Tracheal epithelial cell (primary cell): Measurements from ENCODE around the gene HSPA1A. TPM values are rescaled to one million over a fixed set of nuclear protein-coding genes. Genes with fewer than 3 reads are reported as not detected.

Source experiments
- total RNA-seq: library from RNA; depleted of rRNA; stranded (reverse); fragments of >200 nt; gene quantifications from 2 replicates; pipeline ENCODE4 v1.2.1, GENCODE V29; 2014

The HSPA1A gene
- 124 and 172 TPM in 2 replicates for total RNA-seq

GRCh38 chr6:31815025-31815838 lies at the start of gene HSPA1A, which contains the start of gene HSPA1L:
Gene HSPA1A (plus strand): TSS chr6:31815543. CDS start chr6:31815757, 214 bp downstream.
Gene HSPA1L (minus strand): TSS chr6:31815283. CDS start chr6:31811972, 3,311 bp downstream.

GRCh38 chr6:31776989-31777666 lies 38.2 kb upstream of the HSPA1A start, which contains the start of gene VWA7:
Gene VWA7 (minus strand): TSS chr6:31777328. CDS start chr6:31776779, 549 bp downstream.

DNA sequence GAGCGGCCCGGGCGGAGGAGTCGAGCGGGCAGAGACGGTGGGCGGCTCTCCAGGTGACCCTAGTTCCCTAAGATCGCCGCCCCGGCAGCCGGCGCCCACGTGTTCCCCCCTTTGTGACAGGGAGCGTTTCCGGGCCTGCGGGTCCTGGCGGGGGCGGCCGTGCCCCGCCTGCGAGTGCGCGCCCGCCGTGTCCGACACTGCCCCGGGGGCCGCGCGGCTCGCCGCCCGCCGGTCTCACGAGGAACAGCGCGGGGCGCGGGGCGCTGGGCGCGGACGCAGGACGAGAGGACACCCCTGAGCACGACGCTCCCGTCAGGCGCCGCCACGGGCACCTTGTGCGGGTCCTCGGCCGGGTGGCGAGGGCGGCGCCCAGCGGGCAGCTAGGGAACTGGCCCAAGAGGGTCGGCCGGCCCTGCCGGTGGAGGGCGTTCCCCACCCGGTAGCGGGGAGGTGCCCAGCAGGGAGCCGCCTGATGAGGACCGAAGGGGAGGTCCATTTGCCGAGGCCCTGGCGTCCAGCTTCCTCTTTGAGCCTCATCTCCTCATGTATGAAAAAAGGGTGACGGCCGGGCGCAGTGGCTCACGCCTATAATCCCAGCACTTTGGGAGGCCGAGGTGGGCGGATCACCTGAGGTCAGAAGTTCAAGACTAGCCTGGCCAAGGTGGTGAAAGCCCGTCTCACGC lies 19.6 kb upstream of the HSPA1A start, which contains the start of gene VARS1:
Gene VARS1 (minus strand): TSS at position 137 of the 683 bp plus-strand sequence. CDS start 535 bp downstream, outside the sequence.

DNA sequence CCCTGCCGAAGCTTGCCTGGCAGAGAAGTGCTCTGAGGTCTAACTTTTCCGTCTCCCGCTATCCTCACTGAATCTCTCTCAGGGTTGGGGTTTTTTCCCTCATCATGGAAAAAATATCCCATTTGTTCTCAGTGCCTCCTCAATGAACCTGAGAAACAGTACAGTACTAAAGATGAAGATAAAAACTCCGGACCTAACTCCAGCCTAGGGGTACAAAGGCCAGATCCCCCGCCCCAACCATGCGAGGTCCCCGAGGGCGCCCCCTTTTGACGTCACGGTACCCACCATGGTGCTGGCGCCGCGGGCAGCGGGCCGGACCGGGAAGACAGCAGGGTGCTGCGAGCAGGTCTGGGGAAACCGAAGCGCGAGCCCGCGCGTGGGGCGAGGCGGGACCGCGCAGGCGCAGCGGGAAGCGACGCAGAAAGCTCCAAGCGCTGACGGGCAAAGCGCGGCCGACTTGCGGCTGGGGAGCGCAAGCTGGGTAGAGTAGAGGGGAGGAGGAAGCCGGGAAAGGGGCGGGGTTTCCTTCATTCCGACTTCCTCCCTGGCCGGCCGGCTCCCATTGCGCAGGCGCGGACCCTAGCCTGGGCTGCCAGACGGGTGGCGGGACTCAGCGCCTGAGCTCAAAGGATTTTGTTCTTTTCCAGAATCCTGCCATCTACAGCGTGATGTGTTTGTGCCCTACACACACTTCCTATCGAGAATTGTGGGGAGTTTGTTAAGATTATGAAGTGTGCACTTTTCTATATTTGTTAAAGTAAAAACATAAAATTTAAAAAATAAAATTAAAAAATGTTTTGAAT lies 8.7 kb upstream of the HSPA1A start, which contains the start of gene LSM2:
Gene LSM2 (minus strand): TSS at position 497 of the 803 bp plus-strand sequence. CDS start 209 bp downstream, at position 288.

GRCh38 chr6:31827286-31828079 lies 12.1 kb downstream of the HSPA1A start, which contains the start of gene HSPA1B:
Gene HSPA1B (plus strand): TSS chr6:31827738. CDS start chr6:31827951, 213 bp downstream.

GRCh38 chr6:31862344-31863235 lies 47.2 kb downstream of the HSPA1A start, which contains the start of gene NEU1:
Gene NEU1 (minus strand): TSS chr6:31862821. CDS start chr6:31862776, 45 bp downstream.

Other genes starting within 250 kb of the HSPA1A start
- not detected in 2 replicates for gene LTA, start 243.3 kb upstream of the HSPA1A start, total RNA-seq
- gene TNF, start 240.0 kb upstream of the HSPA1A start, total RNA-seq, result 4.3 TPM in 1 of 2 replicates, not detected in the other
- gene LTB, start 233.1 kb upstream of the HSPA1A start, total RNA-seq, result 6.7 TPM in 1 of 2 replicates, not detected in the other
- gene LST1, start 229.3 kb upstream of the HSPA1A start, total RNA-seq, result not detected in 2 replicates
- gene NCR3, start 222.5 kb upstream of the HSPA1A start, total RNA-seq, result not detected in 2 replicates
- not detected in 2 replicates for gene AIF1, start 200.3 kb upstream of the HSPA1A start, total RNA-seq
- gene PRRC2A, start 194.8 kb upstream of the HSPA1A start, total RNA-seq, result 23.6 and 35.6 TPM in 2 replicates
- gene BAG6, start 162.9 kb upstream of the HSPA1A start, total RNA-seq, result 128 and 161 TPM in 2 replicates
- gene APOM, start 159.6 kb upstream of the HSPA1A start, total RNA-seq, result 0.96 and 1.3 TPM in 2 replicates
- gene C6orf47, start 154.8 kb upstream of the HSPA1A start, total RNA-seq, result 26.7 and 27.1 TPM in 2 replicates
- 7.0 and 12.0 TPM in 2 replicates for gene GPANK1, start 150.5 kb upstream of the HSPA1A start, total RNA-seq
- 84.2 and 103 TPM in 2 replicates for gene CSNK2B, start 149.5 kb upstream of the HSPA1A start, total RNA-seq
- gene LY6G5B, start 145.6 kb upstream of the HSPA1A start, total RNA-seq, result under 0.01 and 0.43 TPM in 2 replicates
- gene LY6G5C, start 134.5 kb upstream of the HSPA1A start, total RNA-seq, result not detected in 2 replicates
- 25.2 and 40.2 TPM in 2 replicates for gene ABHD16A, start 112.2 kb upstream of the HSPA1A start, total RNA-seq
- not detected in 2 replicates for gene LY6G6F, start 108.7 kb upstream of the HSPA1A start, total RNA-seq
- gene LY6G6D, start 100.2 kb upstream of the HSPA1A start, total RNA-seq, result not detected in 2 replicates
- gene LY6G6C, start 93.8 kb upstream of the HSPA1A start, total RNA-seq, result not detected in 2 replicates
- gene MPIG6B, start 92.2 kb upstream of the HSPA1A start, total RNA-seq, result not detected in 2 replicates
- gene DDAH2, start 86.2 kb upstream of the HSPA1A start, total RNA-seq, result 11.5 and 45.8 TPM in 2 replicates
- gene CLIC1, start 79.0 kb upstream of the HSPA1A start, total RNA-seq, result 454 and 1,059 TPM in 2 replicates
- gene MSH5, start 75.5 kb upstream of the HSPA1A start, total RNA-seq, result 4.3 and 5.8 TPM in 2 replicates
- not detected in 2 replicates for gene SAPCD1, start 52.9 kb upstream of the HSPA1A start, total RNA-seq
- gene VWA7, start 38.2 kb upstream of the HSPA1A start, total RNA-seq, result 0.43 and 0.48 TPM in 2 replicates
- 61.0 and 64.8 TPM in 2 replicates for gene VARS1, start 19.8 kb upstream of the HSPA1A start, total RNA-seq
- 34.2 and 39.0 TPM in 2 replicates for gene LSM2, start 8.6 kb upstream of the HSPA1A start, total RNA-seq
- gene HSPA1L, start 260 bp upstream of the HSPA1A start, total RNA-seq, result 0.64 and 0.72 TPM in 2 replicates
- gene HSPA1B, start 12.2 kb downstream of the HSPA1A start, total RNA-seq, result 268 TPM in 2 replicates
- gene NEU1, start 47.3 kb downstream of the HSPA1A start, total RNA-seq, result 70.3 and 75.4 TPM in 2 replicates
- 3.8 and 8.2 TPM in 2 replicates for gene SLC44A4, start 63.5 kb downstream of the HSPA1A start, total RNA-seq
- gene EHMT2, start 82.2 kb downstream of the HSPA1A start, total RNA-seq, result 25.6 and 28.4 TPM in 2 replicates
- gene ZBTB12, start 86.5 kb downstream of the HSPA1A start, total RNA-seq, result 0.72 and 3.0 TPM in 2 replicates
- 0.96 and 2.1 TPM in 2 replicates for gene C2, start 112.2 kb downstream of the HSPA1A start, total RNA-seq
- gene CFB, start 130.6 kb downstream of the HSPA1A start, total RNA-seq, result 0.64 and 19.0 TPM in 2 replicates
- 120 and 152 TPM in 2 replicates for gene NELFE, start 143.4 kb downstream of the HSPA1A start, total RNA-seq
- 48.2 and 48.4 TPM in 2 replicates for gene SKIC2, start 143.6 kb downstream of the HSPA1A start, total RNA-seq
- 10.6 and 13.2 TPM in 2 replicates for gene DXO, start 156.6 kb downstream of the HSPA1A start, total RNA-seq
- gene C4A, start 166.5 kb downstream of the HSPA1A start, total RNA-seq, result 1.4 and 2.8 TPM in 2 replicates
- gene C4B, start 199.3 kb downstream of the HSPA1A start, total RNA-seq, result 1.2 and 2.3 TPM in 2 replicates
- gene CYP21A2, start 222.9 kb downstream of the HSPA1A start, total RNA-seq, result 0.24 TPM in 1 of 2 replicates, not detected in the other